ENCODE results near the gene CCL4. TPM values are rescaled to one million over a fixed set of nuclear protein-coding genes. Genes with fewer than 3 reads are reported as not detected.

Gene CCL4
- total RNA-seq, 1 experiment from 2014 or later = not detected

DNA sequence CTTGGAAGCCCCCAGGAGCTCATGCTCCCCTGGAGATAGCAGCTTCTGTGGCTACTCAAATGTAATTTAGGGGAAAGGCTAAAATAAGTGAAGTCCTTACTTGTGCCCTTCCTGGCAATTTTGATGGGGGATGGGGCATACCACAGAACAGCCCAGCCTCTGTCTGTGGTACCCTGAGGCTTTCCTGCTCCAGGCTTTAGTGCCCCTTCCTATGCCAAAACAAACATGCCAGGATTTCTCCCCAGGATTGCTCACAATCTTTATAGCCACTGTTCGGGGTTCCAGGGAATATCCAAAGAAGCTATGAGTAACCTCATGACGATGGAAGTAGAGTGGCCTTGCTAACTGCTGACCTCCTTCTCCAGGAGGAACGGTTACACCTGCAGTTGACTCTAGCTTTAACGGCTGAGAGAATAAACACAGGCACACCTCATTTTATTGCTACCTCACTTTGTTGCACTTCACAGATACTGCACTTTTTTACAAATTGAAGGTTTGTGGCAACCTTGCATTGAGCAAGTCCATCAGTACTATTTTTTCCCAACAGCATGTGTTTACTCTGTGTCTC is 24.9 kb downstream of the CCL4 start:
- Mint-ChIP-seq H3K4me1 (peaks cover 12 to 16% of the 10 kb centered on the region in 2 experiments), H3K27me3 (ENCODE audit: low read depth) (peaks cover 8% of the 10 kb centered on the region), H3K9me3 (peaks cover 24 to 26% of the 10 kb centered on the region in 2 experiments), H3K36me3 (ENCODE audit: insufficient read depth in 1 of 3, low read depth in 3 of 3) (peaks cover 12 to 28% (median 18%) of the 10 kb centered on the region in 3 experiments; a peak in 6 of 7 replicates), H3K4me3 (no peak overlapping the region), H3K27ac (no peak overlapping the region; a peak in 1 of 7 replicates)
- H3K27me3 ChIP-seq (ENCODE audit: insufficient read depth, low read length) = no peaks in the 10 kb centered on the region
- no peaks in the 10 kb centered on the region for H3K79me1 ChIP-seq (ENCODE audit: insufficient read depth, low read depth, low read length, poor library complexity, severe bottlenecking)
- H3K56ac ChIP-seq (ENCODE audit: insufficient read length, low read depth, low read length) = no peak overlapping the region
- no peak overlapping the region for H3K27ac ChIP-seq (ENCODE audit: insufficient read length, low read depth, low read length)
- H4K91ac ChIP-seq (ENCODE audit: insufficient read length, low read depth, low read length) = no peak overlapping the region
- no peak overlapping the region for H3K23ac ChIP-seq (ENCODE audit: insufficient read length, low read depth, low read length)
- DNase-seq = no peak
- H4K8ac ChIP-seq (replicated peaks; ENCODE audit: insufficient read length, low read depth, low read length) = no peak overlapping the region
- H2AK5ac ChIP-seq (ENCODE audit: insufficient read length, low read length) = no peak overlapping the region
- no peak overlapping the region for H2BK12ac ChIP-seq (ENCODE audit: insufficient read length, low read depth, low read length)
- H4K5ac ChIP-seq (ENCODE audit: insufficient read length, low read depth, low read length) = no peak overlapping the region
- H4K20me1 ChIP-seq (ENCODE audit: control insufficient read depth, insufficient read depth, insufficient read length) = no peaks in the 10 kb centered on the region
- no peak overlapping the region for H3K18ac ChIP-seq (ENCODE audit: insufficient read length, low read depth, low read length)
- H3T11ph ChIP-seq (ENCODE audit: low read length) = no peak overlapping the region
- no peaks in the 10 kb centered on the region for H3K79me2 ChIP-seq (ENCODE audit: insufficient read depth, low read length)
- no peak overlapping the region for H2BK20ac ChIP-seq (ENCODE audit: low read depth, low read length, poor library complexity, severe bottlenecking)
- H3K9ac ChIP-seq (ENCODE audit: extremely low read depth, insufficient read length, low read length) = no peak overlapping the region
- peaks cover 18% of the 10 kb centered on the region for H3K9me3 ChIP-seq (ENCODE audit: control insufficient read depth, low read depth, low read length)
- no peak overlapping the region for H3K4ac ChIP-seq (ENCODE audit: low read depth, low read length)
- no peak overlapping the region for H2BK15ac ChIP-seq (ENCODE audit: low read depth, low read length)
- no peak overlapping the region for H2AFZ ChIP-seq (ENCODE audit: low read length)
- WGBS (ENCODE audit: extremely low coverage, insufficient read length, low lambda C conversion rate) = no CpG with 5 or more reads among the region's 4 CpGs
- H3K4me1 ChIP-seq (ENCODE audit: insufficient read depth, low read length) = no peaks in the 10 kb centered on the region
- H3K4me2 ChIP-seq (ENCODE audit: insufficient read depth, insufficient read length, low read length) = no peak overlapping the region
- H2BK120ac ChIP-seq (ENCODE audit: low read depth, low read length, poor library complexity, severe bottlenecking) = no peak overlapping the region
- no peaks in the 10 kb centered on the region for H3K23me2 ChIP-seq (ENCODE audit: insufficient read length, low read depth, low read length, poor library complexity, severe bottlenecking)
- H3K14ac ChIP-seq (ENCODE audit: insufficient read depth, low read length) = no peak overlapping the region
- TF ChIP-seq, protein P1, sequence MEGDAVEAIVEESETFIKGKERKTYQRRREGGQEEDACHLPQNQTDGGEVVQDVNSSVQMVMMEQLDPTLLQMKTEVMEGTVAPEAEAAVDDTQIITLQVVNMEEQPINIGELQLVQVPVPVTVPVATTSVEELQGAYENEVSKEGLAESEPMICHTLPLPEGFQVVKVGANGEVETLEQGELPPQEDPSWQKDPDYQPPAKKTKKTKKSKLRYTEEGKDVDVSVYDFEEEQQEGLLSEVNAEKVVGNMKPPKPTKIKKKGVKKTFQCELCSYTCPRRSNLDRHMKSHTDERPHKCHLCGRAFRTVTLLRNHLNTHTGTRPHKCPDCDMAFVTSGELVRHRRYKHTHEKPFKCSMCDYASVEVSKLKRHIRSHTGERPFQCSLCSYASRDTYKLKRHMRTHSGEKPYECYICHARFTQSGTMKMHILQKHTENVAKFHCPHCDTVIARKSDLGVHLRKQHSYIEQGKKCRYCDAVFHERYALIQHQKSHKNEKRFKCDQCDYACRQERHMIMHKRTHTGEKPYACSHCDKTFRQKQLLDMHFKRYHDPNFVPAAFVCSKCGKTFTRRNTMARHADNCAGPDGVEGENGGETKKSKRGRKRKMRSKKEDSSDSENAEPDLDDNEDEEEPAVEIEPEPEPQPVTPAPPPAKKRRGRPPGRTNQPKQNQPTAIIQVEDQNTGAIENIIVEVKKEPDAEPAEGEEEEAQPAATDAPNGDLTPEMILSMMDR (conservative IDR thresholded peaks at IDR 0.05) = no peak
- no peak overlapping the region for H2BK5ac ChIP-seq (ENCODE audit: insufficient read length, low read length)

Measured in H9 (cell line).